ENCODE data around the gene IFNG.
"Not testable (repeated sequence)": the region's sequence is repeated elsewhere in the genome, so short reads cannot be mapped to it uniquely, and the experiment has no call there.

The IFNG gene

DNA sequence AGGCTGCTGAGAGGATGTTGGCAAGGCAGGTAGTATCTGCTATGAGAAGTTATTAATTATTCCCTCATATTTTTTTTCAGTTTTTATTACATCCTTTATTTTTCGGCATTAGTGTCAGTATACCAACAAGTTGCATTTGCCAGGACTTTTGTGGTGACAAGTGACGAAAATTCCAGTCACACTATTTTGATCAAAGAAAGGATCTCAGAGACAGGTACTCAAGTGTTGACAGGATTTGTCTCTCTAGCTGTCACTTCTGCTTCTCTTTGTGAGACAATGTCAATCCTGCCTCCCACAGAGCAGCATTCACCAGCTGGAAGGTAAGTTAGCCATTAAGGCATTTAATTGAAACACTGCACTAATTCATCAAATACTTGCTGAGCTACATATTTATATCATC lies 18.0 kb upstream of the IFNG start:
- no peak overlapping the region for H3K4me3 Mint-ChIP-seq
- H3K27me3 Mint-ChIP-seq = no peaks in the 10 kb centered on the region
- H3K36me3 Mint-ChIP-seq (ENCODE audit: low read depth) = peaks cover 2% of the 10 kb centered on the region
- H3K9me3 Mint-ChIP-seq = peaks cover 3% of the 10 kb centered on the region
- peak overlapping the region; percentile 16 for H3K27ac Mint-ChIP-seq
- DNase-seq (no peak), ATAC-seq (no peak)
- H3K4me1 Mint-ChIP-seq = peaks cover 74% of the 10 kb centered on the region

DNA sequence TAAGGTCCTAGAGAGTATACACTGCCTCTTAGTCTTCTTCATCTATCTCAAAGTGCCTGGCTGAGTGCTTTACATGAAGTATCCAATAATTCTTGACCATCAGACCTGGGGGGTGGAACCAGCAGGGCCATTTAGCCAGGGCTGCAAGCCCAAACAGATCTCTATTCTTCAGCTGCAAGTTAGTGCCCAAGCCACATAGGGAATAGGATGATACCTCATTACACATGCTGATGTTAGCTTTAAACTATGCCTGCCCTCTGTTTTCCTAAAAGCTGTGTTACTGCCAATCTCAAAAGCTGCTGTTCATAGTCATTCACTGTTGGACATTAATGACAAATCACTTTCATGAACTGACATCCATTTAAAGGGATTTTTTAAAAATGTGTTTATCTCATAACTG lies 16.7 kb upstream of the IFNG start:
- DNase-seq (no peak), ATAC-seq (no peak)
- Mint-ChIP-seq H3K36me3 (ENCODE audit: low read depth) (peaks cover 2% of the 10 kb centered on the region), H3K27ac (peak overlapping the region; percentile 82), H3K4me1 (peaks cover 74% of the 10 kb centered on the region), H3K27me3 (no peaks in the 10 kb centered on the region), H3K9me3 (peaks cover 3% of the 10 kb centered on the region), H3K4me3 (no peak overlapping the region)

DNA sequence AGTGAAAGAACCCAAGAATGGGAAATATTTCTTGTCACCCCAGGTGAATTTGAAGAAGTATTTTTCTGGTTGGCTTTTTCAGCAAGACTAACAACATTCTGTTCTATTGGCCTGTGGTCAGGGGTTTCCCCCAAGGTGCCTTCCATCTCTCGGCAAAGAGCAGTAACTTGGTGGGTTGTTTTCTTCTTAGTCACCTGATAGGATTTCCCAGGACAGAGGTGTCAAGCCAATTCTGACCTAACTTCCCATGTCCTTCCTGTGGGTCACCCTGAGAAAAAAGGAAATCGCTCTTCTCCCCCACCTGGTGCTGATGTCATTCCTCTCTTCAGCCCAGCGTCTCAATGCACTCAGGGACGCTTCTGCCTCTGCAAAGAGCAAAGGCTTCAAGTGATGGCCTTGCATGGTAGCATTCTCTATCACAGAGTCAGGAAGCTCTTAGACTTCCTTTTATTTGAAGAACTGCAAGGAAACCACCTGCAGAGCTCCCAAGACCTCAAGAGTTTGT lies 16.1 kb upstream of the IFNG start:
- peaks cover under 1% of the 10 kb centered on the region for H3K9me3 Mint-ChIP-seq
- H3K36me3 Mint-ChIP-seq (ENCODE audit: low read depth) = no peaks in the 10 kb centered on the region
- ATAC-seq (peak; percentile 90), DNase-seq (peak; percentile 69)
- H3K4me1 Mint-ChIP-seq = peaks cover 67% of the 10 kb centered on the region
- peak overlapping the region; percentile 58 for H3K4me3 Mint-ChIP-seq
- no peaks in the 10 kb centered on the region for H3K27me3 Mint-ChIP-seq
- H3K27ac Mint-ChIP-seq = peak overlapping the region; percentile 82

DNA sequence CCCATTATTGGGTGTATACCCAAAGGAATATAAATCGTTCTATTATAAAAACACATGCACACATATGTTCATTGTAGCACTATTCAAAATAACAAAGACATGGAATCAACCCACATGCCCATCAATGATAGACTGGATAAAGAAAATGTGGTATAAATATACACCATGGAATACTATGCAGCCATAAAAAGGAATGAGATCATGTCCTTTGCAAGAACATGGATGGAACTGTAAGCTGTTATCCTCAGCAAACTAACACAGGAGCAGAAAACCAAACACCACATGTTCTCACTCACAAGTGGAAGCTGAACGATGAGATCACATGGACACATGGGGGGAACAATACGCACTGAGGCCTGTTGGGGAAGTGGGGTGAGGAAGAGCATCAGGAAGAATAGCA lies 15.2 kb upstream of the IFNG start:
- Mint-ChIP-seq H3K4me1 (peaks cover 61% of the 10 kb centered on the region), H3K4me3 (peak overlapping the region; percentile 58), H3K27ac (peak overlapping the region; percentile 4)
- not testable (repeated sequence) for H3K9me3 Mint-ChIP-seq; H3K27me3 Mint-ChIP-seq; DNase-seq; H3K36me3 Mint-ChIP-seq (ENCODE audit: low read depth); ATAC-seq

DNA sequence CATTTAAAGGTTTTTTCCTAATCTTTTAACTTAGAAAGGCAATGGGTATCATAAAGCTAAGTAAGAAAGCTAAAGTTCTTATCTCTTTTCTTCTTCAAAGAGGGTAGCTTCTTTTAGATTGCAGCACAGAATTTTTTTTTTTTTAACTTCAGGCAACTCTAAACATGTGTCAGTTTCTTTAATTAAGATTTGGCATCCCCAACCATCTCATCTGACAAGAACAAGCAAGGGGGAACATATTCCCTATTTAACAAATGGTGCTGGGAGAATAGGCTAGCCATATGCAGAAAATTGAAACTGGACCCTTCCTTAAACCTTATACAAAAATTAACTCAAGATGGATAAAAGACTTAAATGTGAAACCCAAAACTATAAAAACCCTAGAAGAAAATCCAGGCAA lies 14.3 kb upstream of the IFNG start:
- Mint-ChIP-seq H3K27ac (no peak overlapping the region), H3K4me1 (peaks cover 61% of the 10 kb centered on the region), H3K36me3 (ENCODE audit: low read depth) (no peaks in the 10 kb centered on the region), H3K9me3 (no peaks in the 10 kb centered on the region), H3K27me3 (no peaks in the 10 kb centered on the region), H3K4me3 (no peak overlapping the region)
- ATAC-seq = no peak
- no peak for DNase-seq

DNA sequence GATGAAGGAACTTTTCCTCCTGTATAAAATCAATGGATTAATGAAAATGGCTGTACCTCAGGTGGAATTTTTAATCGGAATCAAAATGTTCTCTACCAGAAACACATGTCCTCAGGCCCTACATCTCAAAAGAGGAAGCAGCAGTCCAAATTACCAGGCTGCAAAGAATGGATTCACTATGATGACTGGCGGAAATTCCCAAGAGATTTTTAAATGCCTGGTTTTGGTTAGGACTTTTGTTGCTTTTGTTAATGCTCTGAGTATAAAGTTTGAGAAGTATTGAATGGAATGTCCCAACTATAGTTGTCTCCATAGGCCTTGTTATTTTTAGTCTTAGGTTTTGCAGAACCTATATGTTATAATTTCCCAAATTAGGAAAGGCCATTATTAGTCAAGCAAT lies 11.2 kb upstream of the IFNG start:
- DNase-seq = no peak
- H3K4me1 Mint-ChIP-seq = peaks cover 44% of the 10 kb centered on the region

DNA sequence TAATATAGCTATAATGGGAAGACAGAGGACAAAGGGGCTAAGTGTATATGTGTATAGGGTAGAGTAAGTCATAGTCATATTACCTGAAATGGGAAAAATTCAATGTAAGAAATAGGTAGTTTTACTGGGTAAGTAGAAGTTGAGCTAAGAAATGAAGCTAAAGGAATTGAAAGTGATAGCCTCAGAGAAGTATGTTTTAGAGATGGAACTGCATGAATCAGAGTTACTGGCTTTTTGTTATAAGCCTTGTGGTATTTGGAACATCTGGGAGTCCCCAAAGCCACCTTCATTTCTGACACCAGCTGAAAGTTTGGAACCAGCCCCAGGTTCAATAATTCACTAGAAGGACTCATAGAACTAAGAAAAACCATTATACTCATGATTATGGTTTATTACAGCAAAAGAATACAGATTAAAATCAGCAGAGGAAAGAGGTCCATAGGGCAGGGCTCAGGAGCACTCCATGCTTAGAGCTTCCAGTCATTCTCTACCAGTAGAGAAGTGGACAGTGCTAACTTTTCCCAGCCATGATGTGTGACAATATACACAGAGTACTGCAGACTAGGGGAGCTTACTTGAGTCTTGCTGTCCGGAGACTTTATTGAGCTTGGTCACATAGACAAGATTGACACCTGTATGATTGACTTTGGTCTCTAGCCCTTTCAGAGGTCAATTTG lies 9.8 kb upstream of the IFNG start:
- peak overlapping the region; percentile 12 for H3K27ac Mint-ChIP-seq
- H3K9me3 Mint-ChIP-seq = no peaks in the 10 kb centered on the region
- no peak overlapping the region for H3K4me3 Mint-ChIP-seq
- no peaks in the 10 kb centered on the region for H3K36me3 Mint-ChIP-seq (ENCODE audit: low read depth)
- no peaks in the 10 kb centered on the region for H3K27me3 Mint-ChIP-seq
- peaks cover 35% of the 10 kb centered on the region for H3K4me1 Mint-ChIP-seq
- DNase-seq (no peak), ATAC-seq (peak; percentile 49)

More for the DNA sequence above, 11.2 kb upstream of the IFNG start:
- Mint-ChIP-seq H3K9me3 (no peaks in the 10 kb centered on the region), H3K27me3 (no peaks in the 10 kb centered on the region), H3K27ac (no peak overlapping the region), H3K4me3 (no peak overlapping the region), H3K36me3 (ENCODE audit: low read depth) (no peaks in the 10 kb centered on the region)
- ATAC-seq = no peak

DNA sequence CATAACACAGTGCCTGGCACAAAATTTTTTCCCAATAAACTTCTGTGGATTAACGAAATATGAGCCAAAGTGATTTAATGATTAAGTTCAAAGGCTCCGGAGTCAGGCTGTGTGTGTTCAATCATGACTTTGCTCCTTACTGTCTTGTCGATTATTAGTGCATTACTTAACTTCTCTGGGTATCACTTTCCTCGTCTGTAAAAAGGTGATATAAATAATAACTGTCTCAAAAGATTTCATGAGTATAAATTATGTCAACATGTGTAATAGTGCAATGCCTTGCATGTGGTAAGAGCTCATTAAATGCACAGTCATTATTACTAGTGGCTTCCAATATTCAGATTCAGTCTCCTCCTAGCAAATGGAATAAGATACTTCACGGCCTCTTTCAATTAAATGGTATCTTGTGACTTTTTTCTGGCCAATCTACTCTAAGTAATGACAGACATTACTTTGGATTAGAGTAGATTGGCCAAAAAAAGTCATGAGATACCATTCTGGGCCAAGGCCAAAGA lies 6.8 kb upstream of the IFNG start:
- Mint-ChIP-seq H3K9me3 (no peaks in the 10 kb centered on the region), H3K27ac (no peak overlapping the region), H3K4me3 (no peak overlapping the region)

DNA sequence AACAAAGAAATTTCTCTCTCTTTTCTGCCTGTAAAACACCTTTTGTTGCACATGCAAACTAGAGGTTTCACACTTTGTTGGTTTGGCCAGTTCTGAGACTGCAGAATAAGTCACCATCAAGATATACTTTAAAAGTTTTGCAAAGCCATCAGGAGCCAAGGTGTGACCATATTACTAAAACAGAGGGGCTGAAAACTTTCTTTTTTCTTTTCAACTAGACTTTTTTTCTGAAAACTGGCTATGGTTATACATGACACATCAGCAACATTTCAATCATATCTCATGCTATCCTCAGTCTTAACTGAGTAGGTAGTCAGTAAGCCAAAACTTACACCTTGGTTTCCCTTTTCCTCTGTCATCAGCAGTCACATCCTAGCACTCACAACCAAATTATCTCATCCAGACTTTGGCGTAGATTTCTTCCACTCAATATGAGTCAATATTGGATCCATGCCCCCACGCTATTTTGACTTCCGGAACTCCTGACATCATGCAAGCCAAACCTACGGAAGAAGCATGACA lies 4.1 kb upstream of the IFNG start:
- Mint-ChIP-seq H3K9me3 (no peaks in the 10 kb centered on the region), H3K4me3 (peak overlapping the region; percentile 27), H3K36me3 (ENCODE audit: low read depth) (peaks cover 4% of the 10 kb centered on the region), H3K4me1 (peaks cover 54% of the 10 kb centered on the region), H3K27ac (peak overlapping the region; percentile 59), H3K27me3 (no peaks in the 10 kb centered on the region)
- DNase-seq (no peak), ATAC-seq (peak; percentile 80)

More for the DNA sequence above, 6.8 kb upstream of the IFNG start:
- ATAC-seq (no peak), DNase-seq (no peak)
- Mint-ChIP-seq H3K4me1 (peaks cover 49% of the 10 kb centered on the region), H3K27me3 (no peaks in the 10 kb centered on the region), H3K36me3 (ENCODE audit: low read depth) (no peaks in the 10 kb centered on the region)

DNA sequence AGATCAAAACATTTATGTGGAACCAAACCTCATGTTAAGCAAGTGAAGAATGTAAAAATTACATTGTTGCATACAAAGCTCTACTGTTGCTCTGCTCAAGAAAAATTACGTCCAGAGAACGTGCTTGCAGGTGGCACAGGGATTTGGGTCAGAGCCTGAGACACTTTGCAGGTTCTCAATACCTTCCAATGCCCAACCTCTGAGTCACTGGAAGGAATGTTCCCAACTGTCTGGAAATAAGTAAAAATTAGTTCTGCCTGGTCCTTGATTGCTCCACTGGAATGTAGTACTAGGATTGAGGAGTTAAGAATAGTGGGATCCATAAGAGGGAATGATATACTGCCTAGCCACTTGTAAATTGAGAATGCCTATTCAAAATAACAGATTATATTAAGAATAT lies 2.8 kb upstream of the IFNG start:
- H3K27ac Mint-ChIP-seq = no peak overlapping the region
- peaks cover 63% of the 10 kb centered on the region for H3K4me1 Mint-ChIP-seq
- no peak for DNase-seq
- H3K4me3 Mint-ChIP-seq = no peak overlapping the region
- no peak for ATAC-seq
- H3K9me3 Mint-ChIP-seq = no peaks in the 10 kb centered on the region
- no peaks in the 10 kb centered on the region for H3K27me3 Mint-ChIP-seq
- peaks cover 15% of the 10 kb centered on the region for H3K36me3 Mint-ChIP-seq (ENCODE audit: low read depth)

DNA sequence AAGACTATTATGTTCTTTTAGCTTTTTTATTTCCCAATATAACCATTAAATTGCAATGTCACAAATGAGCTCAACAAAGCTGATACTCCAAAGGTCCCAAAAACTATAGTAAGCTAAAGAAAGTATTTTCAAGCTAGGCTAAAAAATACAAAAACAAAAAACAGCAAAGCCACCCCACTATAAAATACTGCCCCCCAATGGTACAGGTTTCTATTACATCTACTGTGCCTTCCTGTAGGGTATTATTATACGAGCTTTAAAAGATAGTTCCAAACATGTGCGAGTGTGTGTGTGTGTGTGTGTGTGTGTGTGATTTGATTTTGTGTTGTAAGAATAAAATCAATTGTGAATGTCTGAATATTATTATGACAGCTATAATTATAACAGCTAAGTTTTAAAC lies 1.1 kb downstream of the IFNG start:
- H3K9me3 Mint-ChIP-seq = no peaks in the 10 kb centered on the region
- peaks cover 30% of the 10 kb centered on the region for H3K36me3 Mint-ChIP-seq (ENCODE audit: low read depth)
- H3K4me3 Mint-ChIP-seq = peak overlapping the region; percentile 84
- no peaks in the 10 kb centered on the region for H3K27me3 Mint-ChIP-seq
- peak overlapping the region; percentile 91 for H3K27ac Mint-ChIP-seq
- ATAC-seq (no peak), DNase-seq (no peak)
- H3K4me1 Mint-ChIP-seq = peaks cover 66% of the 10 kb centered on the region

DNA sequence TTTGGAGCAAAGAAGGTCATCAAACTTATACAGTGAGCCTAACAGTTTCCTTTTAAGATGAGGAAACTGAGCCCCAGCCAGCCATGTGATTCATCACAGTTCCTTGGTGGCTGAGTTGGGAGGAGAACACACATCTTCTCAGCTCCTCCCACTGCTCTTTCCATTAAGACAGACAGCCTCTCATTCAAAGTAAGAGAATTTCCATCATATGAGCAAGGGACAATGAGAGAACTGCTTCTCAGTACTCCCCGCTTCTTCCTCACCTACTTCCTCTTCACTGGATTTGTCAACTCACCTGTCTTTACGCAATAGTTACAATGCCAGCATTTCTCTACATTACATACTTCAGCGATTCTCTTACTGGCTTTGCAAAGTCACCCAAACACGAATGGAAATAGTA lies 2.2 kb downstream of the IFNG start:
- Mint-ChIP-seq H3K4me1 (peaks cover 66% of the 10 kb centered on the region), H3K4me3 (peak overlapping the region; percentile 84), H3K27ac (peak overlapping the region; percentile 91), H3K27me3 (no peaks in the 10 kb centered on the region), H3K36me3 (ENCODE audit: low read depth) (peaks cover 30% of the 10 kb centered on the region), H3K9me3 (no peaks in the 10 kb centered on the region)
- ATAC-seq = peak; percentile 71
- no peak for DNase-seq

DNA sequence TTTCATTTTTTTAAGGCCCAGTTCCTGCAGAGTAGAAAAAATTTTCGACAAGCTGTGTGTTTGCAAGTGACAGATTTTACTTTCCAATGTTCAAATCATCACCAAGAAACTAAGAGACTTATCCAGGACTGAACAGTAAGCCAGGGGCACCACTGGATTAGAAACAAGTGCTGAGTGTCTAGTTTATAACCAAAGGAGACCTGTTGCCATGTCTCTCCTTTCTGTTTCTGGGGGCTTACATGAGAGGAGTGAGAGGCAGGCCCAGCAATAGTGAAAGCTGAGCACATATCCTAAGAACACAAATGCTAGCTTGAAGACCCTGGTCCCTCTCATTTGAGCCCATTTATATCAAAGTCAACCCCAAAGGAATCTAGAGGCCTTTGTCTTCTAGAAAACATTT lies 2.9 kb downstream of the IFNG start:
- peak overlapping the region; percentile 84 for H3K4me3 Mint-ChIP-seq
- no peaks in the 10 kb centered on the region for H3K27me3 Mint-ChIP-seq
- no peak for DNase-seq
- no peak for ATAC-seq
- H3K4me1 Mint-ChIP-seq = peaks cover 63% of the 10 kb centered on the region
- peaks cover 30% of the 10 kb centered on the region for H3K36me3 Mint-ChIP-seq (ENCODE audit: low read depth)
- no peaks in the 10 kb centered on the region for H3K9me3 Mint-ChIP-seq
- H3K27ac Mint-ChIP-seq = peak overlapping the region; percentile 91

DNA sequence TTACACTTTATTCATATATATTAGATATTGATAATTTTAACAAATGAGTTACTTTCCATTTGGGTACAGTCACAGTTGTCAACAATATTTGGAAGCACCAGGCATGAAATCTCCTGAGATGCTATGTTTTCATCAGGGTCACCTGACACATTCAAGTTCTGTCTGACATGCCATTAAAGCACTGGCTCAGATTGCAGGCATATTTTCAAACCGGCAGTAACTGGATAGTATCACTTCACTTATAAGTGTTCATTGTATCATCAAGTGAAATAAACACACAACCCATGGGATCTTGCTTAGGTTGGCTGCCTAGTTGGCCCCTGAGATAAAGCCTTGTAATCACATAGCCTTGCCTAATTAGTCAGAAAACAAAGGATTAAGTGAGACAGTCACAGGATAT lies 4.8 kb downstream of the IFNG start:
- no peaks in the 10 kb centered on the region for H3K27me3 Mint-ChIP-seq
- H3K9me3 Mint-ChIP-seq = no peaks in the 10 kb centered on the region
- no peak overlapping the region for H3K4me3 Mint-ChIP-seq
- H3K27ac Mint-ChIP-seq = no peak overlapping the region
- no peak for ATAC-seq
- peaks cover 30% of the 10 kb centered on the region for H3K36me3 Mint-ChIP-seq (ENCODE audit: low read depth)
- DNase-seq = no peak
- peaks cover 58% of the 10 kb centered on the region for H3K4me1 Mint-ChIP-seq

DNA sequence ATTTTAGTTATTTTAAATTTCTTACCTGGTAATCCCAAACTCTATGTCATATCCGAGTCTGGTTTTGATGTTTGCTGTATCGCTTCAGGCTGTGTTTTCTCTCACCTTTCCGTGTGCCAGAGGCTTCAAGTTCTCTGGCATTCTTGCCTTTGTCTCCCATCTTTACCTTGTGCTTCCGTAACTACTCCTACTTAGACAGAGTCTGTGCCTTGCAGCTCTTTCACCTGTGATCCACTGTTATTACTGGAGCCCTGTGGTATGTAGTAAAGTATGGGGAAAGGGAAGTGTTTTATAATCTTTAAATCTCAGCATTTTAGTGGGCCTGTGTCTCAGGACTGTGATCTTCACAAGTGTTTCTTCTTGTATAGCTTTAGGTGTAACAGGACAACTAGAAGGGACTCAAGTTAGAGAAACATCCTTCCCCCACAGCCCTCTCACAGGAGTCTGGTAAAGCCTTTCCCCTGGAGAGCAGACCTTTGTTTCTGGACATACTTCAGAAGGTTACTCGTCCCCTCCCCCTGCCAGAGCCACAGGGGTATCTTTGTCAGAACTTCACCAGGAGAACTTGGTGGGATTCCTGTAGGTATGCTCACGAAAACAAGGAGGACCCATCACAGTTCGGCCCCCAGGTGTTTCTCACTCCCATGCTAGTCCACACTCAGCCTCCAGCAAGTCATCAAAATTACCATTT lies 11.1 kb downstream of the IFNG start:
- H3K9me3 Mint-ChIP-seq = no peaks in the 10 kb centered on the region
- no peaks in the 10 kb centered on the region for H3K36me3 Mint-ChIP-seq (ENCODE audit: low read depth)
- ATAC-seq = no peak
- H3K4me1 Mint-ChIP-seq = peaks cover 11% of the 10 kb centered on the region
- no peaks in the 10 kb centered on the region for H3K27me3 Mint-ChIP-seq
- H3K4me3 Mint-ChIP-seq = no peak overlapping the region
- no peak overlapping the region for H3K27ac Mint-ChIP-seq
- DNase-seq = no peak
